Measurements from ENCODE around the gene DIAPH3.
"Not testable (repeated sequence)": the region's sequence is repeated elsewhere in the genome, so short reads cannot be mapped to it uniquely, and the experiment has no call there.

- not testable (repeated sequence) for TF ChIP-seq POLR2A (IDR thresholded peaks at IDR 0.05; ENCODE audit: low read depth, low read length); TAF1 (IDR thresholded peaks at IDR 0.05; ENCODE audit: borderline replicate concordance, low read depth, low read length); POLR2AphosphoS5 (IDR thresholded peaks at IDR 0.05; ENCODE audit: low read depth, low read length)
Observed at GRCh38 chr13:60083780-60084179, 79.9 kb downstream of the DIAPH3 start.

Data from GM12892 (cell line).